CD4-positive, alpha-beta memory T cell (primary cell): Measurements from ENCODE around the gene FOXD2. TPM values are rescaled to one million over a fixed set of nuclear protein-coding genes. Genes with fewer than 3 reads are reported as not detected.

Experiments
- CTCF ChIA-PET: fragments of 350-600 bp; sonication (Branson Sonifier 250); formaldehyde crosslinking; loops from one replicate; lab custom pipeline; 2021; ENCODE audit warnings: inconsistent platforms; ENCODE audit not compliant: partially characterized antibody; lab: Charles Lee
- POLR2A ChIA-PET: fragments of 350-600 bp; sonication (Branson Sonifier 250); formaldehyde crosslinking; loops from one replicate; lab custom pipeline; 2021; ENCODE audit not compliant: partially characterized antibody; lab: Charles Lee
- DNase-seq, 5 donors: peaks; one replicate each; pipeline versions ENCODE4 v3.0.0 to v3.0.0-alpha.2; 2020 to 2022; ENCODE audit warnings: mixed read lengths in 1 of 5
- H3K27ac ChIP-seq: one replicate; pipeline ENCODE4 v1.7.0; 2013; ENCODE audit warnings: low read depth, low read length
- H3K27me3 ChIP-seq: 2 replicates; pipeline ENCODE4 v1.7.0; 2013; ENCODE audit warnings: mild to moderate bottlenecking, low read length, moderate library complexity; ENCODE audit not compliant: insufficient read depth
- H3K36me3 ChIP-seq: 2 replicates; pipeline ENCODE4 v1.7.0; 2013; ENCODE audit warnings: mild to moderate bottlenecking, low read length, moderate library complexity; ENCODE audit not compliant: insufficient read depth
- H3K4me1 ChIP-seq: 2 replicates; pipeline ENCODE4 v1.7.0; 2013; ENCODE audit warnings: mild to moderate bottlenecking, low read length, moderate library complexity; ENCODE audit not compliant: insufficient read depth
- H3K4me3 ChIP-seq, 2 donors: one replicate each; pipeline ENCODE4 v1.7.0; 2013; ENCODE audit warnings: low read length in 2 of 2, mild to moderate bottlenecking in 1 of 2
- H3K9me3 ChIP-seq, 2 donors: one replicate each; pipeline ENCODE4 v1.7.0; 2013; ENCODE audit warnings: low read length in 2 of 2, control low read depth in 1 of 2; ENCODE audit not compliant: control insufficient read depth in 1 of 2
- H3K27ac Mint-ChIP-seq, 7 donors: one replicate each; pipeline ENCODE4 v1.8.0; 2020 to 2021; ENCODE audit warnings: mixed read lengths in 7 of 7, mild to moderate bottlenecking in 6 of 7, inconsistent platforms in 3 of 7, moderate library complexity in 3 of 7
- H3K27me3 Mint-ChIP-seq, 2 donors: one replicate each; pipeline ENCODE4 v1.8.0; 2020 to 2021; ENCODE audit warnings: mixed read lengths in 2 of 2
- H3K36me3 Mint-ChIP-seq, 2 donors: one replicate each; pipeline ENCODE4 v1.8.0; 2020 to 2021; ENCODE audit warnings: mixed read lengths in 2 of 2, inconsistent platforms in 1 of 2, mild to moderate bottlenecking in 1 of 2
- H3K4me1 Mint-ChIP-seq, 4 donors: one replicate each; pipeline ENCODE4 v1.8.0; 2020 to 2021; ENCODE audit warnings: mixed read lengths in 4 of 4, mild to moderate bottlenecking in 1 of 4
- H3K4me3 Mint-ChIP-seq, 8 donors: one replicate each; pipeline ENCODE4 v1.8.0; 2020 to 2021; ENCODE audit warnings: mixed read lengths in 8 of 8, mild to moderate bottlenecking in 7 of 8, moderate library complexity in 6 of 8, inconsistent platforms in 3 of 8
- H3K9me3 Mint-ChIP-seq, 8 donors: one replicate each; pipeline ENCODE4 v1.8.0; 2020 to 2021; ENCODE audit warnings: mixed read lengths in 8 of 8, mild to moderate bottlenecking in 5 of 8, inconsistent platforms in 3 of 8, moderate library complexity in 1 of 8
- intact Hi-C: fragments of 100-400 bp; cut with micrococcal nuclease; formaldehyde crosslinking; loops from one replicate; pipeline ENCODE4 v1.15.1; 2023
- polyA plus RNA-seq, 2 donors: library from polyadenylated mRNA; unstranded; fragments of 300-500 nt; fragmentation: Illumina TruSeq; gene quantifications; one replicate each; pipeline ENCODE4 v1.2.3, GENCODE V29; 2021
- total RNA-seq, 2 experiments: library from RNA; stranded (reverse); gene quantifications; one replicate each; pipeline ENCODE4 v1.2.3, GENCODE V29; 2021

Gene FOXD2
- total and polyA plus RNA-seq, 4 experiments from 2014 or later, result 0.07 to 0.73 (median 0.37) TPM

DNA sequence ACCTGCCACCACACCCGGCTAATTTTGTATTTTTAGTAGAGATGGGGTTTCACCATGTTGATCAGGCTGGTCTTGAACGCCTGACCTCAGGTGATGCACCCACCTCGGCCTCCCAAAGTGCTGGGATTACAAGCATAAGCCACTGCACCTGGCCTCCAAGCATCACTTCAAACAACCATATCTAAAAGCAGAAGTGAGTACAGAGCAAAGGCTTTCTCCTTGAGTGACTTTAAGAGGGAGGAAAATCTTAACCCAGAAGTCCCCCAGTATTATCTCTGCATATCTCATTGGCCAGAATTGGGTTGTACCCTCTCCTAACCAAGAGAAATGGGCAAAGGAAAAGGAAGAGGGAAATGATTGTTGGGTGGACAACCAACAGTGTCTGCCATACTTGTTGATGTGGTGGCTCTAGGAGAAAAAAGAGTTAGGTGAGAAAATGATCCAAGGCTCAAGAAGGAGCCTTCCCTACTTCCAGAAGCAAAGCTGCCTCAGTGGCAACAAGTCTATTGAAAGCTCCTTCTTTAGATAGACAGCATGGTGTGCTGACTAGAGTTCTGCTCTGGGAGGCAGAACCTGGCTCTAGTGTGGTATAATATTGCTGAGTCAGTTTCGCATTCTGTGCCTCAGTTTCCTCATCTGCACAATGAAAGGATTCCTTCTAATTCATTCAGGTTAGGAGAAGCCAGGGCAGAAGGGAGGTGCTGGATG is 38.6 kb upstream of the FOXD2 start:
- H3K9me3 Mint-ChIP-seq, result no peaks in the 10 kb centered on the region
- H3K4me1 Mint-ChIP-seq, result no peaks in the 10 kb centered on the region
- no peaks in the 10 kb centered on the region for H3K4me1 ChIP-seq
- H3K36me3 ChIP-seq, result no peaks in the 10 kb centered on the region
- H3K36me3 Mint-ChIP-seq, result no peaks in the 10 kb centered on the region
- no peaks in the 10 kb centered on the region for H3K27me3 ChIP-seq
- H3K4me3 ChIP-seq, result no peak overlapping the region
- intact Hi-C loops, result no loop called here
- H3K9me3 ChIP-seq, result no peaks in the 10 kb centered on the region
- H3K4me3 Mint-ChIP-seq, result no peak overlapping the region
- H3K27me3 Mint-ChIP-seq, result peaks cover 17 to 20% of the 10 kb centered on the region in 2 donors
- ChIA-PET CTCF (no interaction called here), POLR2A (no interaction called here)
- no peak for DNase-seq
- no peak overlapping the region for H3K27ac ChIP-seq
- H3K27ac Mint-ChIP-seq, result no peak overlapping the region

DNA sequence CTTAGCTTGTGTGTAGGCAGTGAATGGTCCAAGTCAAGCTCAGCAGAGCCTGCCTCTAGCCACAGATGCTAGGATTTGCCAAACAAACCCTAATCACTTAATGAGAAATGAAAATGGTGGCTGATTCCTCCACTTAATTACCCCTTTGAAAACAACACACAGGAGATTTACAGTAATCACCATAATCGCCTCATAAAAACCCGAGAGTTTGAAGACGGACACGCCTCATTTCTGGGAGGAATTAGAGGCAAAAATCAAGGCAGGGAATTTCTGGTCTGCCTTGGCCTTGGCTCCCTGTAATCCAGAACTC is 38.0 kb upstream of the FOXD2 start:
- Histone ChIP-seq H3K9me3 (no peaks in the 10 kb centered on the region), H3K36me3 (no peaks in the 10 kb centered on the region), H3K4me1 (no peaks in the 10 kb centered on the region), H3K4me3 (no peak overlapping the region), H3K27ac (no peak overlapping the region), H3K27me3 (no peaks in the 10 kb centered on the region)
- H3K36me3 Mint-ChIP-seq, result no peaks in the 10 kb centered on the region
- POLR2A ChIA-PET, result interaction anchor here (0.6 kb wide), 1 partner anchor 1471 kb away, joined by 3 read pairs; no protein-coding TSS in a partner anchor
- no peaks in the 10 kb centered on the region for H3K4me1 Mint-ChIP-seq
- H3K9me3 Mint-ChIP-seq, result no peaks in the 10 kb centered on the region
- no peak overlapping the region for H3K27ac Mint-ChIP-seq
- H3K4me3 Mint-ChIP-seq, result no peak overlapping the region
- H3K27me3 Mint-ChIP-seq, result peaks cover 15 to 18% of the 10 kb centered on the region in 2 donors
- intact Hi-C loops, result no loop called here
- no peak for DNase-seq
- CTCF ChIA-PET, result no interaction called here

DNA sequence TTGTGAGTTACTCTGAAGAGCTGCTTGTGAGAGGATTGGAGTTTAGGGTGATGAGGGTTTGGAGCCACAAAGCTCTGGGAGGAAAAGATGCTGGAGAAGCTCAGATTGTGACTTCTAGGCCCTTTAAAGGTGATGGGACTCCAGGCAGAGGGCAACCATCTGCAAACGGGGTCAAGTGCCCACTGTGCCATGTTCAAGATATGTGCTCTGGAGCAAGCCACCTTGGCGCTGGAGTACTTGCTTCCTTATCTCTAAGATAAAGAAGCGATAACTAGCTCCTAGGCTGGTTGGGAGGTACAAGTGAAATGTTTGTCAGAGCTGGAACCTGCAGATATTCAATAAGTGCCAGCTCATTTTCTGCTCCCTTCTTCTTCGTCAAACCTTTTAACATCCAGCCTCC is 36.1 kb upstream of the FOXD2 start:
- H3K27me3 ChIP-seq, result no peaks in the 10 kb centered on the region
- POLR2A ChIA-PET, result no interaction called here
- CTCF ChIA-PET, result interaction anchor here (1.2 kb wide), 2 partner anchors 13 to 36 kb away, joined by 3 read pairs; partner anchors contain the start of gene FOXD2
- no peak overlapping the region for H3K4me3 Mint-ChIP-seq
- DNase-seq, result no peak
- H3K4me3 ChIP-seq, result no peak overlapping the region
- no peaks in the 10 kb centered on the region for H3K9me3 Mint-ChIP-seq
- H3K36me3 ChIP-seq, result no peaks in the 10 kb centered on the region
- no peaks in the 10 kb centered on the region for H3K4me1 Mint-ChIP-seq
- H3K27me3 Mint-ChIP-seq, result peaks cover 17 to 26% of the 10 kb centered on the region in 2 donors
- no peaks in the 10 kb centered on the region for H3K9me3 ChIP-seq
- H3K27ac Mint-ChIP-seq, result no peak overlapping the region
- intact Hi-C loops, result no loop called here
- no peak overlapping the region for H3K27ac ChIP-seq
- no peaks in the 10 kb centered on the region for H3K4me1 ChIP-seq
- H3K36me3 Mint-ChIP-seq, result no peaks in the 10 kb centered on the region

DNA sequence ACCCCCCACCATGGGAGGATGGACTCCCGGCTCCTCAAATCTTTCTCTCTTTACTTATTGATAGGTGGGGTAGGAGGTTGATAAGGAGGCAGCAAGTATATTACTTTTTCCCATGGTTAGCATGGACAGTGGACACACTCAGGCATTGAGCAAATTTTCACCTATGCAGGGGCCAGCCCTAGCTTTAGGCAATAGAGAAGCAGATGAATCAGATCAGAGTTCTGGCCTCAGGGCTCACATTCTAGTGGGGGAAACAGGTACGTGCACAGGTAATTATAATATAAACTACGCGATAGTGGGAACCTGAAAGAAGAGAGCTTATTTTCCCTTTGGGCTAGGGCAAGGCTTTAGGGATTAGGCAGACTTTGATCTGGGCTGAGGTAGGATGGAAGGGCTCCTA is 35.3 kb upstream of the FOXD2 start:
- DNase-seq, result no peak
- Histone ChIP-seq H3K27me3 (no peaks in the 10 kb centered on the region), H3K4me3 (no peak overlapping the region), H3K9me3 (no peaks in the 10 kb centered on the region), H3K36me3 (no peaks in the 10 kb centered on the region), H3K27ac (no peak overlapping the region), H3K4me1 (no peaks in the 10 kb centered on the region)
- no peaks in the 10 kb centered on the region for H3K4me1 Mint-ChIP-seq
- intact Hi-C loops, result no loop called here
- no peaks in the 10 kb centered on the region for H3K36me3 Mint-ChIP-seq
- POLR2A ChIA-PET, result no interaction called here
- no peak overlapping the region for H3K27ac Mint-ChIP-seq
- H3K27me3 Mint-ChIP-seq, result peaks cover 13 to 22% of the 10 kb centered on the region in 2 donors
- H3K9me3 Mint-ChIP-seq, result no peaks in the 10 kb centered on the region
- CTCF ChIA-PET, result interaction anchor here (1.2 kb wide), 2 partner anchors 12 to 35 kb away, joined by 3 read pairs; partner anchors contain the start of gene FOXD2
- H3K4me3 Mint-ChIP-seq, result no peak overlapping the region

DNA sequence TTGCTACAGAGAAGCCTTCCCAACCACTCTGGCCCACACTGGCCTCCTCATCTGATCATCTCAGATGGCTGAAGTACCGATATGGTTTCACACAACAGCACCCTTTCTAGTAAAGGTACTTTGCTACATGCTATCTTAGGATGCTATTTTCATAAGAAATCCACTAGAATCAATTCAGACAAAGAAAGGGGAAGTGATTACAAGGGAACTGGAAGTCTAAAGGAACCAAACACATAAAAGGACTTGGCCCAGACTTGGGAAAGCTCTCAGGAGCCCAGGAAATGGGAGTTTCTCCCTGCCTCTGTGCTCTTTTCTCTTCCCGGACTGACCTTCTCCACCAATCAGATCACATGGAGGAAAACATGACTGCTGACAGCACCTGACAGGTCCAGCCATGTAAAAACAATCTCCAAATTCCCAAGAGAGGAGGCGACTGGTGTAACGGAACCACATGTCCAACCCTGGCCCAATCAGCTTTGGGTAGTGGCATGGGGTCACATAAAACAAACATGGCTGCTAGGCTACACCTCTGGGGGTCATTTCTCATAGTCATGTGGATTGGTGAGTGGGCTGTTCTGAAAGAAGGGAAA is 34.4 kb upstream of the FOXD2 start:
- no peaks in the 10 kb centered on the region for H3K9me3 ChIP-seq
- H3K27ac Mint-ChIP-seq, result no peak overlapping the region
- no peaks in the 10 kb centered on the region for H3K36me3 Mint-ChIP-seq
- H3K9me3 Mint-ChIP-seq, result no peaks in the 10 kb centered on the region
- H3K36me3 ChIP-seq, result no peaks in the 10 kb centered on the region
- H3K27me3 ChIP-seq, result no peaks in the 10 kb centered on the region
- intact Hi-C loops, result no loop called here
- no peak overlapping the region for H3K27ac ChIP-seq
- DNase-seq, result no peak
- no peaks in the 10 kb centered on the region for H3K4me1 Mint-ChIP-seq
- H3K4me1 ChIP-seq, result no peaks in the 10 kb centered on the region
- H3K27me3 Mint-ChIP-seq, result peaks cover 14 to 21% of the 10 kb centered on the region in 2 donors
- CTCF ChIA-PET, result no interaction called here
- H3K4me3 ChIP-seq, result no peak overlapping the region
- POLR2A ChIA-PET, result no interaction called here
- no peak overlapping the region for H3K4me3 Mint-ChIP-seq

DNA sequence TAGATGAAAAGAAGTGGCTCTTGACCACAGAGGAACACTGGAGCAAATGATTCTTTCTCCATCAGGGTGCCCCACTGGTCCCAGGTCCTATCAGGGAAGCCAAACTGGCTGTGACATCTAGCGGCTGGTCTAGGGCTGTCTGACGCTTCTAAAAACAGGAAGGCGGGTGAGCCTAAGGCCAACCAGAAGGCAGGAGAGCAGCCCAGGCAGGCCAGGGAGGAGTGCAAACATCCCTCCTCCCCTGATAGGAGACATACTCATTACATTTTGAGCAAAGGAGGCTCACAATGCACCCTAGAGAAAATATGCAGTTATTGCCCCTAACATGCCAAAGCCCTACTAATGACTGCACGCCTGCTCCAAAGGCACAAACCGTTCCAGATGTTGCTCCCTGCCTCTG is 32.1 kb upstream of the FOXD2 start:
- Mint-ChIP-seq H3K27ac (no peak overlapping the region), H3K4me1 (no peaks in the 10 kb centered on the region), H3K27me3 (peaks cover 14 to 28% of the 10 kb centered on the region in 2 donors), H3K36me3 (no peaks in the 10 kb centered on the region), H3K9me3 (no peaks in the 10 kb centered on the region), H3K4me3 (no peak overlapping the region)
- Histone ChIP-seq H3K36me3 (no peaks in the 10 kb centered on the region), H3K27ac (no peak overlapping the region), H3K27me3 (no peaks in the 10 kb centered on the region), H3K4me3 (no peak overlapping the region), H3K4me1 (no peaks in the 10 kb centered on the region), H3K9me3 (no peaks in the 10 kb centered on the region)
- intact Hi-C loops, result no loop called here
- DNase-seq, result no peak
- CTCF ChIA-PET, result no interaction called here
- POLR2A ChIA-PET, result no interaction called here

DNA sequence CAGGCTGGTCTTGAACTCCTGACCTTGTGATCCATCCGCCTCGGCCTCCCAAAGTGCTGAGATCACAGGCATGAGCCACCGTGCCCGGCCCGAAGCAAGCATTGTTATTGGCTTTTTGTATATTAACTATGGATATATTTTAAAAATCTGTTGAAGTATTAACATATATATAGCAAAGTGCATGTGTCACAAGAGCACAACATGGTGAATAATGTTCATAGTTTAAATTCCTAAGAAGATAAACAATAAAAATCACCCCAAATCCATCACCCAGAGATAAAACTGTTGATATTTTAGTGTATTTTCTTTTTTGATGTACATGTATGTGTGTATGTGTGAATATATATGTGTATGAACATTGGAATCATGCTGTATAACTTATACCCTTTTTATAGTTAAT is 30.9 kb upstream of the FOXD2 start:
- intact Hi-C loops, result no loop called here
- H3K27ac ChIP-seq, result no peak overlapping the region
- no peak overlapping the region for H3K27ac Mint-ChIP-seq
- CTCF ChIA-PET, result no interaction called here
- no peaks in the 10 kb centered on the region for H3K4me1 Mint-ChIP-seq
- H3K27me3 Mint-ChIP-seq, result peaks cover 6 to 28% of the 10 kb centered on the region in 2 donors
- H3K9me3 Mint-ChIP-seq, result no peaks in the 10 kb centered on the region
- H3K4me3 ChIP-seq, result no peak overlapping the region
- no peaks in the 10 kb centered on the region for H3K36me3 ChIP-seq
- no peak for DNase-seq
- H3K9me3 ChIP-seq, result no peaks in the 10 kb centered on the region
- no peaks in the 10 kb centered on the region for H3K27me3 ChIP-seq
- H3K4me3 Mint-ChIP-seq, result no peak overlapping the region
- POLR2A ChIA-PET, result no interaction called here
- H3K36me3 Mint-ChIP-seq, result no peaks in the 10 kb centered on the region
- no peaks in the 10 kb centered on the region for H3K4me1 ChIP-seq
